Erythroblast (primary cell): ENCODE measurements around the gene OSBPL9.

Experiments used
- DNase-seq, 2 experiments: peaks; one replicate each; lab custom pipeline; 2025; lab: John Stamatoyannopoulos, UW
- GATA1 ChIP-seq: IDR thresholded peaks from 2 replicates; pipeline ENCODE4 v1.6.1; 2011; ENCODE audit warnings: low read depth, mild to moderate bottlenecking, control low read depth, low read length, moderate library complexity
- POLR2A ChIP-seq: IDR thresholded peaks from 2 replicates; pipeline ENCODE4 v1.6.1; 2011; ENCODE audit warnings: mild to moderate bottlenecking, low read length

Gene OSBPL9

GRCh38 chr1:51714374-51715019 is 97.6 kb downstream of the OSBPL9 start:
- TF ChIP-seq GATA1 (no peak), POLR2A (no peak)
- no peak for DNase-seq

- TF ChIP-seq POLR2A (no peak), GATA1 (no peak)
- DNase-seq = no peak
These were observed 98.5 kb downstream of the OSBPL9 start for GRCh38 chr1:51715369-51715768.

- no peak for DNase-seq
These were observed 99.9 kb downstream of the OSBPL9 start for GRCh38 chr1:51716746-51717145.

GRCh38 chr1:51717842-51718241 is 101.0 kb downstream of the OSBPL9 start:
- no peak for DNase-seq

More at GRCh38 chr1:51716746-51717145, 99.9 kb downstream of the OSBPL9 start:
- TF ChIP-seq GATA1 (no peak), POLR2A (no peak)

GRCh38 chr1:51719146-51719545 is 102.3 kb downstream of the OSBPL9 start:
- TF ChIP-seq POLR2A (no peak), GATA1 (no peak)
- DNase-seq = no peak

More at GRCh38 chr1:51717842-51718241, 101.0 kb downstream of the OSBPL9 start:
- TF ChIP-seq POLR2A (no peak), GATA1 (no peak)

GRCh38 chr1:51724797-51725196 is 107.9 kb downstream of the OSBPL9 start:
- TF ChIP-seq GATA1 = no peak
- TF ChIP-seq POLR2A = no peak

GRCh38 chr1:51726051-51726450 is 109.2 kb downstream of the OSBPL9 start:
- no peak for TF ChIP-seq POLR2A
- no peak for TF ChIP-seq GATA1
- no peak for DNase-seq

More at GRCh38 chr1:51724797-51725196, 107.9 kb downstream of the OSBPL9 start:
- no peak for DNase-seq

GRCh38 chr1:51726544-51727225 is 109.8 kb downstream of the OSBPL9 start:
- TF ChIP-seq POLR2A = no peak
- DNase-seq = no peak

- no peak for TF ChIP-seq POLR2A
- TF ChIP-seq GATA1 = no peak
- no peak for DNase-seq
These were observed 110.5 kb downstream of the OSBPL9 start for GRCh38 chr1:51727366-51727765.

GRCh38 chr1:51728611-51729155 is 111.8 kb downstream of the OSBPL9 start:
- DNase-seq = no peak
- TF ChIP-seq GATA1 (no peak), POLR2A (no peak)

- no peak for TF ChIP-seq GATA1
- TF ChIP-seq POLR2A = peak; percentile 50
- DNase-seq = peak; percentile 94 to 97
These were observed 112.4 kb downstream of the OSBPL9 start for GRCh38 chr1:51729156-51729823.

GRCh38 chr1:51729824-51730301 is 113.0 kb downstream of the OSBPL9 start:
- DNase-seq = peak; percentile 72 to 74
- TF ChIP-seq POLR2A = peak; percentile 39
- no peak for TF ChIP-seq GATA1

GRCh38 chr1:51731998-51732397 is 115.1 kb downstream of the OSBPL9 start:
- TF ChIP-seq GATA1 (no peak), POLR2A (no peak)
- DNase-seq = no peak
